HG02852 (cell line): ENCODE results near the gene PPA1.
"Not testable (repeated sequence)": the region's sequence is repeated elsewhere in the genome, so short reads cannot be mapped to it uniquely, and the experiment has no call there.

ENCODE experiments used
- ATAC-seq: cut with Tn5 transposase; IDR thresholded peaks from one replicate; pipeline ENCODE4 v1.9.1; 2021; ENCODE audit warnings: mild to moderate bottlenecking, moderate library complexity; ENCODE audit not compliant: unreplicated experiment

PPA1 gene

DNA sequence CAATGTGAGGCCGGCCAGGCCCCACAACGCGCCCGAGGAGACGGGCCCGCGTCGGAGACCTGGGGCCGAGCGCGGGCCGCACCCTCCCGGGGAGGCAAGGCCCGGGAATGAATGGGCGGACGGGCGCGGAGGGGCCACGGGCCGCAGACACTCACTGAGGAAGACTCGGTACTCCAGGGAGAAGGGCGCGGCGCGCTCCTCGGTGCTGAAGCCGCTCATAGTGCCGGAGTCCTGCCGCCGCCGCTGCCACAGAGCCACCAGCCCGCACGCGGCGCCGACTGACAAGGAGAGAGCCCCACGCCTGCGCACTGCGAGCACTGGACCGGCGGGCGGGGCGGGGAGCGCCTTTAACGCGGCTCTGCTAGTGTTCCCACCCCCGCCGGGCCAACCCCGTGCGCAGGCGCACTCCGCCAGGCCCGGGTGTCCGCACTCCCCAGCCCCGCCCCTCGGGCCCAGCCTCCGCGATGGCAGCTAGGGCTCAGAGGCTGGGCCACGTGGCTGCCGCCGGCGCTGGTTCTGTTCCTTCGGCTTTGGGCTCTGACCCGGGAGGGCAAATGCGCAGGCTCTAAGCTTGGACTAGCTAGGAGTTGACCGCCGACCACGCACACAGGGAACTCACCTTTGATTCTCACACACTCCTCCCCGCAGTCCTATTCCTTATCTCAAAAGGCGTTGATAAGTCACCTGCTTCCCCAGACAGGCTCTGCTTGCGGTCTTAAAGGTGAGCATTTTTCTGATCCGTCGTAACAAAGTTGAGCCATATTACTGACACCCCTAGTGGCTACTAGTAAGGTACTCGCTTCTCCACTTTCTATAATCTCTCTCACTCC is at the start of gene PPA1:
Gene PPA1 (minus strand): TSS at position 321 of the 830 bp plus-strand sequence. CDS start 102 bp downstream, at position 219.
- peak; percentile 79 for ATAC-seq

DNA sequence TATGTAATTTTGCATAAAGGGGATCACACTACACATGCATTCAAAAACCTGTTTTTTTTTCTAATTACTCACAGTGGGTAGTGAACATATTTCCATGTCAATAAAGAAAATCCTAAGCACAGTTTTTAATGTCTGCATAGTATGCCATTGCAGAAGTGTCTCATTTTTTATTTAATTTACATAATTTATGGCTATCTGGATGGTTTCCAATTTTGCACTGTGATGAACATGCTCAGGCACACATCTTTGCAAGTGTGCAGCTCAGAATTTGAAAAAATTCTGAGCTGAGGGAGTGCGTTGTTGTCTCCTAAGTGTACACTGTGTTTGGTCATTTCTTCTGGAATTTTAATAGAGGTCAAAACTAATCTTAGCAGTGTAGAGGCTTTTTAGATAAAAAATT is 48.4 kb upstream of the PPA1 start:
- no peak for ATAC-seq

DNA sequence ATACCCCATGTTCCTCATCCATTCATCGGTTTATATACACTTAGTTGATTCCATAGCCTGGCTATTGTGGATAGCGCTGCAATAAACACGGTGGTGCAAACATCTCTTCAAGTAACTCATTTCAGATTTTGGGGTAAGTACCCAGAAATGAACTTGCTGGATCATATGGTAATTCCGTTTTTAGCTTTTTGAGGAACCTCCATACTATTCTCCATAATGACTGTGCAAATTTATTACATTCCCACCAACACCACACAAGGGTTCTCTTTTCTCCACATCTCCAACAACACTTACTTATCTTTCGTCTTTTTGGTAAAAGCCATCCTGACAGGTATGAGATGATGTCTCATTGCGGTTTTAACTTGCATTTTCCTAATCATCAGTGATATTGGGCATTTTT is 46.9 kb upstream of the PPA1 start:
- ATAC-seq: no peak

DNA sequence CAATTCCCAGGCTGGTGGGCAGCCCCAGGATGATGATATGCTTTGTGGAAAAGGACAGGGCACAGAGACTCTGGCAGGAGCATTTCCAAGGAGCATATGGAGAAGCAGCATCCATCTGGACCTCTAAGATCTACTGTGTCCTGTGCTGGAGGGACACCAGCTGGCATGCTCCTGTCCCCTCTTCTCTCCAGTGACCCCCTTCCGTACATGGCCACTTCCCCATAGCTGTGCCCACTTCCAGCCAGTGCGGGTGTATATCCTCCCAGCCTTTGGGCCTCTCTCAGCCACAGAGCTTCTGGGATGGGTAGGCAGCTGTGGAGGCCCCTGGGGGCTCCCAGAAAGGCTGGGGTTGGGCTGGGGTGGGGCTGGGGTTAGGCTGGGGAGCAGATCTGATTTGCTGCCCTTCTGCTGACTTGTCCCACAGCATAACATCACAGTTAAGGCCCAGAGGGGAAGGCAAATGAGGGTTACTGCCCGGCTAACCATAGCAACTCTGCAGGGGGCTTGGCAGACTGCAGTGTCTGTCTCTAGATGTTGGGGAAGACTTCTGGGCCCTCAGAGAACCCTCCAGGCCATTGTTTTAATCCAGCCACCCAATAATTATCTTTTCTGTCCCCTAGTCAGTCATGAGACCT is 44.3 kb upstream of the PPA1 start:
- no peak for ATAC-seq

DNA sequence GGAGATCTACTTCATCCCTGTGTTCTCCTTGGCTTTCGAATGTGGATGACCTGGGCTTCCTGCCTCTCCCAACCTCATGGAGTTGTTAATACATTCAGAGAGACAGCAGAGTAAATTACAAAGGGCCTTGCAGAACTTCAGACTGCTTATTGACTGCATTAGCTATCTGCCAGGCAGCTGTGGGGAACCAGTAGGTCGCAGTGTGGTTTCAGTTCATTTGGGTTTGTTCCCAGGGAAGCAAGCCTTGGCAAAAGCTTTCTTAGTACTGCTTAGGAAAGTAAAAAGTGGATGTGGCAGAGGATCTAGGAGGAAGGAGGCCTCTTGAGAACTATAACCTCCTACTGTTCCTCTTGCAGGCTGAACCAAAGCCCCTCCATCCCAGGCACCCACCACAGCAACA is 41.4 kb upstream of the PPA1 start:
- ATAC-seq: no peak

DNA sequence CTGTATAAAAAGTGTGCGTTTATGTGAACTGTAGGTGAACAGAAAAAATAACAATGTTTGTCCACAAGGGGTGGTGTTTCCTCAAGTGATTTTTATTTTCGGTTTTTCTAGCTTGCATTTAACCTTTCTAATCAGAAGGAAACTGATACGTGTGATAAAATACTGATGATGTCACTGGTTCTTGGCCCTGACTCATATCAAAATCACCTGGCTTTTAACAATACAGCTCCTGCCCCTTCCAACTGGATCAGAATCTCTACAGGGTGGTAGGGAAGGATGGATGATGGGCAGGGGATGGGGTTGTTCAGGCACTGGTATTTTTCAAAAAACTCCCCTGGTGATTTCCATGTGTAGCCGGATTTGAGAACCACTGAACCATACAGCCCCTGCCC is 39.7 kb upstream of the PPA1 start:
- ATAC-seq: peak; percentile 54

DNA sequence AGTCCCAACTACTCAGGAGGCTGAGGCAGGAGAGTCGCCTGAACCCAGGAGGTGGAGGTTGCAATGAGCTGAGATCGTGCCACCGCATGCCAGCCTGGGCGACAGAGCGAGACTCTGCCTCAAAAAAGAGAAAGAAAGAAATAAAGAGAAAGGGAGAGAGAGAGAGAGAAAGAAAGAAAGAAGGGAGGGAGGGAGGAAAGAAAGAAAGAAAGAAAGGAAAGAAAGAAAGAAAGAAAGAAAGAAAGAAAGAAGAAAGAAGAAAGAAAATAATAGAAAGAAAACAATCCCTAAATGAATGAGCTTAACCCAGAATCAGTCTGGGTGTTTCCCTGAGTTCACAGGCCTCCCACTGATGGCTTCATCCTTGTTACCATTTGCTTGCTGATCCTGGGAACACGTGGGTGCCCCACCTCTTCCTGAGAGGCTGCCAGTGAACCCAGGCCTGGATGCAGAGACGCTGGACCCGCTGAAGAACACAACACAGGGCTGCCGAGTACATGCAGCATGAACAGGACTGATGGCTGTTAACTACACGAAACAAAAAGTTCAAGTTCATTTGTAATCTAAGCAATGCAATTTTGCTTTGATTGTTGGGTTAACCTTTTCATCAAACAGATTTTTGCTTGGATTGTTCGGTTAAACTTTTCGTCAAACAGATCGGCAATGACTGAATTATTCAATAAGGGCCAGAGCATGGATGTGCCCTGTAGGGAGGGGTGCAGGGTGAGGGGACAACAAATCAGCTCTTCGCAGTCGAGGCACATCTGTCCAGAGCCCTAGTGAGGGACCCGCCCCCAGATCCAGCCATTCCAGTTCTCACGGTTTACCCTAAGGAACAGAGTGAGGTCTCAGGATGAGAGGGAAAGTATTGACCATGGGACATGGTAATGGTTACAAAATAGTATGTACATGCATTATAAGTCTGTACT is 39.0 kb upstream of the PPA1 start:
- no peak for ATAC-seq

DNA sequence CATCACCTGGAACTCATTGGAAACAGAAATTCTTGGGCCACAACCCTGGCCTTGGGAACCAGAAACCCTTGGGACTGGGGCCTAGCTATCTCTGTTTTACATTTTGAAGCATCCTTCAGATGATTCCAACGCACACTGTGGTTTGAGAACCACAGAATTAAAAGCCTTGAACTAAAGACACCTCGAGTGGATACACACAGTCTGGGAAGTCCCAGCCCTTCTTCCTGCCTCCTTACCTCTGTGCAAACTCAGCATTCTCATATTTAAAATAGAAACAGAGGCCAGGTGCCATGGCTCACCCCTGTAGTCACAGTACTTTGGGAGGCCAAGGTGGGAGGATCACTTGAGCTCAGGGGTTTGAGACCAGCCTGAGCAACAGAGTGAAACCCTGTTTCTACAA is 37.7 kb upstream of the PPA1 start:
- ATAC-seq: no peak

DNA sequence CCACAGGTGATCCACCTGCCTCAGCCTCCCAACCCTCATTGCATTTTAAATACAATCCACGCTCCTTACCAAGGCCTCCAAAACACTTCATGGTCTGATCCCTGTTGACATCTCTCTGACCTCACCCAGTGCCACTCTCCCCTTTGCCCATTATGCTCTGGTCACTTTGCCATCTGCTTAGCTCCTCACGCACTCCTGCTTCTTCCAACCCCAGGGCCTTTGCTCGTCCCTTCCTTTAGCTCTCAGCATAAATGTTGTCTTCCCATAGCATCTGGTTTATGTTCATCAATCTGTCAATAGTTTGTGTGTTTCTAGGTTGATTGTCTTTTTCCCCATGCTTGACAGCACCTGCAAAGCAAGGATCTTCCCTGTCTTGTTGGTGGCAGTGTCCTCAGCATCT is 36.5 kb upstream of the PPA1 start:
- no peak for ATAC-seq

DNA sequence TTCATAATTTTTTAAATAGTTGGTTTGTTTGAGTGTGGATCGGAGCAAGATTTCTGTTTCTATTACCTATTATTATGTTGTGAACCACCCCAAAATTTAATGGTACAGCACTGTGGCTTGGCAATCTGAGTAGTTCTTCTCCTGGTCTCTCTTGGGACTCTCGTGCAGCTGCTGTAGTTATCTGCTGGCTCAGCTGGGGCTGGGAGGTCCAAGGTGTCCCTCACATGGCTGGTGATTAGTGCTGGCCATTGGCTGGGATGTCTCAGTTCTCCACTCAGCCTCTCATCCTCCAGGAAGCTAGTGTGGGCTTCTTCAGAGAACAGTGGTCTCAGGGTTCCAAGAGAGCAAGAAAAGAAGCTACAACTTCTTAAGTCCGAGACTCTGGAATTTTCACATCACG is 35.1 kb upstream of the PPA1 start:
- ATAC-seq: no peak

DNA sequence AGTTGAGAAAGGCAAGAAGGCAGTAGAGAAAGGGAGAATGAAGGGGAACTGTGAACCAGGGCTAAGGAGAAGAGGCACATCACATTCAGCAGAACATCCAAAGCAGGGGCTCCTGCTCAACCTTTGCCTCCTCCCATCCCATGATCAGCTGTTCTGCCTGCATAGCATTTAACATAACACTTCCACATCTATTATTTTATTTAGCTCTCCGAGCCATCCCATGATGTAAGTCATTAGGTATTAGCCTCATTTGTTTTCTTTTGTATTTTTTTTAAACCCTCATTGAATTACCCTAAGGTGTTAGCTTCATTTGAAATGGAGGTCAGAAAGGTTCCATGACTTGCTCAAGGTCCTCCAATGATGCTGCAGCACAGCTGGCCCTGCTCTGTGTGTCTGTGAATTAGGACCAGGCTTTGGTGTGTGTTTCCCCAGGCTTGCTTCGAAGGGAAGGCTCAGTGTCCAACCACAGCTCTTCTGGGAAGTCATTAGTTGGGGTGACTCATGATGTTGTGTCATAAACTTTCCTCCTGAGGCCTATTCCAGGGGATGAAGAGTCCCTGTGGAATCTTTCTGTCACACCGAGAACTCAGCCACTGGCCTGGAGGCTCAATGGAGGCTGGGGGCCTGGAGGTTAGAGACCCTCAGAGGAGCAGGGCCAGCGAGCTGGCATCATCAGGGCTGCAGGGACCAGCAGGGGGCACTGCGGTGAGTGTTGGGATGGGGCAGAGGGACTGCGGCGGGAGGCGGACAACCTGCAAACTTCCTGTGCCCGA is 34.1 kb upstream of the PPA1 start:
- no peak for ATAC-seq

DNA sequence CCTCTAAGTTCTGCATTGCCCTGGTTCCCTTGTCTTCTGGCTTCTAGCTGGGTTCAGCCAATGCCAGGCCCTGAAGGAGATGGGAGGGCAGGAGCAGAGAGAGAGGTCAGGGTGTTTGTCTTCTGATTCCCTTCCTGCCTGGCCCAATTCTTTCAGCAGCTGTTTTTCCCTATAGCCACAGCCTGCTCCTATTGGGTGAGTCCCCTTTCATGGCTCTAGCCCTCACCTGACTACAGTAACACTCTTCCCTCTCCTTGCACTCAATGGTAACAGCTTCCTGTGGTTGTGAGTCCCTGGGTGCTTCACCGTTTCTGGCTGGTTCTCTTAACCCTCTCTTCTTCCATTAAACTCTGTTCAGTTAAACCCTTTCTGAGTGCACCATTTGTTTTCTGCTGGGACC is 33.5 kb upstream of the PPA1 start:
- no peak for ATAC-seq

DNA sequence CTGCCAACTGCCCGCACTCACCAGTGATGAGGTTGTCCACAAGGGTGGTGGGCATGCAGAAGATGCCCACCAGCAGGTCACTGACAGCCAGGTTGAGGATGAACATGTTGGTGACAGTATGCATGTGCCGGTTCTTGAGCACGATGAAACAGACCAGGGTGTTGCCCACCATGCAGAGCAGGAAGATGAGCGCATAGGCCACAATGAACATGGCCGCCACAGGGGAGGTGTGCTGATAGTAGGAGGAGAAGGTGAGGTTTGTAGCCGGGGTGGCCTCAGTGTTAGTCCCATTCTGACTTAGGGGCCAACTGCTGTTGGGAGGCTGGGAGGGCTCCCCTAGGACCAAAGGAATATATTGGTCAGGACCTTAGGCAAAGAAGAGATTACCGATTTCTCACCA is 32.8 kb upstream of the PPA1 start:
- no peak for ATAC-seq

DNA sequence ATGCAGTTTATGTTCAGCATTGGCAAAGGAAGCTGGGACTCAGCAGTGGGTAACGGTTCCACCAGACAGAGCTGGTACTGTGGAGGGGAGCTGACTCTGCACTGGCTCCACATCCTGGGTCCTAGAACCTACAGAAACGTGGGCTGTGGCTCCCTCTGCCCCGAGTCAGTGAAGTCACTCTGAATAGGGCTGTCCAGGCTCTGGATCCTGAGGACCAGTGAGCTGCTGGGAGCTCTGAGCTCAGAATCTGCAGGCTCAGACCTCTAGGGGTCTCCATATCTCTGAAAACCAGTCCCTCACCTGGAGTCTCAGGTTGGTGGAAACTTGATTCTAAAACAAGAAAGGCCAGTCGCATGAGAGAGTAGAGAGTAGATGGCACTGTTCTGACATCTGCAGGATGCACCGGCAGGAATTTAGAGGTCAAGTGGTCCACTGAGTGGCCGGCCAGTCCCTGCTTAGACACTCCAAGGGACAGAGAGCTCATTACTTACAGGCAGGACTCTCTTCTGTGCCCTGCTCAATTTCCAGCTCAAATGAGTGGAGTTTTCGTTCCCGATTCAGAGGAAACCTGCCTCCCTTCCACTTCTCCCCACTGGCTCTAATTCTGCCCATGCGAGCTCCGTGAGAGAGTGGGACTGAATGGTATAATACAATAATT is 31.9 kb upstream of the PPA1 start:
- ATAC-seq: no peak

DNA sequence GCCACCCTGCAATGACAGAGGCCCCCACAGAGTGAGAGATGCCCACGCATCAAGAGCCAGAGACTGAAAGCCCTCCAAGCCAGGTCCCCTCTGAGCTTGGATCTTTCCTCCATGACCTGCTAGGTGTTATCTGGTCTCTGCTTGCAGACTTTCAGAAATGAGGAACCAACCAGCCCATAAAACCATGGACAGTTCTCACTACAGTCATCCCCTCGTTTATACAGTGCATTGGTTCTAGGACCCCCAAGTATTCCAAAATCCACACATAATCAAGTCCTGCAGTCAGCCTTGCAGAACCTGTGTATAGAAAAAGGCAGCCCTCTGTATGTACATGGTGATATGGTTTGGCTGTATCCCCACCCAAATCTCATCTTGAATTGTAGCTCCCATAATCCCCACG is 27.5 kb upstream of the PPA1 start:
- ATAC-seq: no peak

DNA sequence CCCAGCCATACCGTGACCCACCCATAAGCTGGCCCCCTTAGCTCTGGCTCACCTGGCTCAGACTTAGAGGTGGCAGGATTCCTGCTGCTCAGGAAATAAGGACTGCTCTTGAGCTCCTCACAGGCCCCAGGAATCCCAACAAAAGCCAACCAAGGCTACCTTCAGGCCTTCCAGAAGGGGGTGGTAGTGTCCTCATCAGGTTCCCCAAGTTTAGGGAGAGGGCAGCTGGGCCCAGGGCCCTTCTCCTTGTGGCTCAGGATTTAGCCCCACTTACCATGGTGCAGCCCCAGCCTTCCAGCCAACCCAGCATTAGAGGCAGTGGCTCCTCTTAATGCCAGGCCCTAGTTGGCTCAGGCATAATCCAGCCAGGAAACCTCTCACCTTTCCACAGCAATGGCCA is 27.0 kb upstream of the PPA1 start:
- ATAC-seq: no peak

DNA sequence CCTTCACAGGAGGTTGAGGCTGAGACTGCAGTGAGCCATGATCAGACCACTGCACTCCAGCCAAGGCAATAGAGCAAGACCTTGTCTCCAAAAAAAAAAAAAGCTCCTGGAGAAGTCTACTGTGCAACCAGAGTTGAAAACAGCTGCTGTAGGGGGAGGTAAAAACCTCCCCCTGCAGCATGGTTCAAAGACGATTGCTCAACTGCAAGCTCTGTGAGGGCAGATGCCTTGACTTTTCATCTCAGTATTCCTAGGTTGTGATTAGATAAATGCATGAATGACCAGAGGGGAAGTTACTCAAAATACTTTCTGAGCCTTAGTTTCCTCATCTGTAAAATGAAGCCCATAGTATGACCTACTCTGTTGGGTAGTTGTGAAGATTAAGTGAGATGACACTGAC is 25.0 kb upstream of the PPA1 start:
- ATAC-seq: no peak

DNA sequence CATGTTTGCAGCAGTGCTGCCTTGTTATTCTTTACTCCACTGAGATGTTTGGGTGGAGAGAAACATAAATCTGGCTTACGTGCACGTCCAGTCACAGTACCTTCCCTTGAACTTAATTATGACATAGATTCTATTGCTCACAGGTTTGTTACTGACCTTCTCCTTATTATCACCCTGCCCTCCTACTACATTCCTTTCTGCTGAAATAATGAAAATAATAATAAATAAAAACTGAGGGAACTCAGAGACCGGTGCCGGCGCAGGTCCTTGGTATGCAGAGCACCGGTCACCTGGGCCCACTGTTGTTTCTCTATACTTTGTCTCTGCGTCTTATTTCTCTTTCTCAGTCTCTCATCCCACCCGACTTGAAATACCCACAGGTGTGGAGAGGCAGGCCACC is 24.6 kb upstream of the PPA1 start:
- ATAC-seq: not testable (repeated sequence)

DNA sequence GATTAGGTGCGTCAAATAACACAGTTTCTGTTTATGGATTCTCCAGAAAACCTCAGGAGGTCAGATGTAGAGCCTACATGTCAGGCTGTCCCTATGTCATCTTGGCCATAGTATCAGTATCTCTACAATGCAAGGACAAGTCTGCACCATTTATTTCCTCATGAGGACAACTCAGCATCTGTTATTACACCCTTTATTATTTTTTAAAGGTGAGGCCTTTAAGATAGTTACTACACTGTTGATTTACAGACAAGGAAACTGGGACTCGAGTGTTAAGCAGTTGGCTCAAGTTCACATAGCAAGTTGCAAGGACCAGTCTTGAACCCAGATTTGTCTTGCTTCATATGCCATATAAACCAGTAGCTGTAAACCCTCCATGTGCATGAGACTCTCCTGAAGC is 23.2 kb upstream of the PPA1 start:
- ATAC-seq: no peak
